ENCODE measurements around the gene CCL27. TPM values are rescaled to one million over a fixed set of nuclear protein-coding genes. Genes with fewer than 3 reads are reported as not detected.

The CCL27 gene
- total RNA-seq, 1 experiment from 2014 or later = not detected

DNA sequence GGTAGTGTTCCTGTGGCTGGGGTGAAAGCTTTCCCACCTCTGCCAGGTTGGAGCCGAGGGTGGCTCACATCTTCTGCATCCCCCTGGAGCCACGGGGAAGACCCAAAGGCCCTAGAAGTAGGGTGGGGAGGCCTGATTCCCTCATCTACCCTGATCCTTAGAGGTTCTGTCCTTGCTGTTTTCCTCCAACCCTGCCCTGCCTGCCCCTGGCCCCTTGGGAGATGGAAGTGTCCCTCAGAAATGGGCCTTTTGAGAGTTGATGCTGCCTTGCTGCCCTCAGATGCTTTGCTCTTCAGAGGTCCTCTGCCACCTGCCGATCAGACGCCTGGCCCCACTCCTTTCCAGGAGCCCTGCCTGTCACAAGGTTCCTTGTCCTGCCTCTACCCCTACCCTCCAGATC, 22.4 kb upstream of the CCL27 start:
- peaks cover 6% of the 10 kb centered on the region for H3K4me1 Mint-ChIP-seq (ENCODE audit: low read depth, unreplicated experiment)
- no peaks in the 10 kb centered on the region for H3K27me3 Mint-ChIP-seq (ENCODE audit: insufficient read depth, unreplicated experiment)
- ChIA-PET POLR2A (no interaction called here), CTCF (interaction anchor here (2.1 kb wide), 1 partner anchor 18 kb away, joined by 10 read pairs; no protein-coding TSS in a partner anchor)
- H3K27ac Mint-ChIP-seq (ENCODE audit: unreplicated experiment) = no peak overlapping the region
- no peak overlapping the region for H3K4me3 ChIP-seq (ENCODE audit: low read depth, low read length)
- intact Hi-C loops (cut with micrococcal nuclease; ENCODE audit: unreplicated experiment) = no loop called here
- no peaks in the 10 kb centered on the region for H3K36me3 ChIP-seq (ENCODE audit: control insufficient read depth, insufficient read depth, low read length)
- no peaks in the 10 kb centered on the region for H3K9me3 Mint-ChIP-seq (ENCODE audit: unreplicated experiment)
- no peaks in the 10 kb centered on the region for H3K9me3 ChIP-seq
- no peak for DNase-seq
- peaks cover 4% of the 10 kb centered on the region; the same call in 1 of the 2 replicates for H3K4me1 ChIP-seq
- no peak overlapping the region for H3K4me3 Mint-ChIP-seq (ENCODE audit: unreplicated experiment)
- H3K27me3 ChIP-seq (replicated peaks; ENCODE audit: control insufficient read depth, insufficient read depth, low read length) = no peaks in the 10 kb centered on the region
- H3K36me3 Mint-ChIP-seq (ENCODE audit: insufficient read depth, unreplicated experiment) = no peaks in the 10 kb centered on the region
- TF ChIP-seq, protein P1, sequence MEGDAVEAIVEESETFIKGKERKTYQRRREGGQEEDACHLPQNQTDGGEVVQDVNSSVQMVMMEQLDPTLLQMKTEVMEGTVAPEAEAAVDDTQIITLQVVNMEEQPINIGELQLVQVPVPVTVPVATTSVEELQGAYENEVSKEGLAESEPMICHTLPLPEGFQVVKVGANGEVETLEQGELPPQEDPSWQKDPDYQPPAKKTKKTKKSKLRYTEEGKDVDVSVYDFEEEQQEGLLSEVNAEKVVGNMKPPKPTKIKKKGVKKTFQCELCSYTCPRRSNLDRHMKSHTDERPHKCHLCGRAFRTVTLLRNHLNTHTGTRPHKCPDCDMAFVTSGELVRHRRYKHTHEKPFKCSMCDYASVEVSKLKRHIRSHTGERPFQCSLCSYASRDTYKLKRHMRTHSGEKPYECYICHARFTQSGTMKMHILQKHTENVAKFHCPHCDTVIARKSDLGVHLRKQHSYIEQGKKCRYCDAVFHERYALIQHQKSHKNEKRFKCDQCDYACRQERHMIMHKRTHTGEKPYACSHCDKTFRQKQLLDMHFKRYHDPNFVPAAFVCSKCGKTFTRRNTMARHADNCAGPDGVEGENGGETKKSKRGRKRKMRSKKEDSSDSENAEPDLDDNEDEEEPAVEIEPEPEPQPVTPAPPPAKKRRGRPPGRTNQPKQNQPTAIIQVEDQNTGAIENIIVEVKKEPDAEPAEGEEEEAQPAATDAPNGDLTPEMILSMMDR (IDR thresholded peaks at IDR 0.05; ENCODE audit: insufficient read depth in 1 of 2, low read depth in 1 of 2, low read length in 1 of 2, severe bottlenecking in 1 of 2, unreplicated experiment in 1 of 2) = no peak
- BruUV-seq (replicated peaks) = no TSS peak

DNA sequence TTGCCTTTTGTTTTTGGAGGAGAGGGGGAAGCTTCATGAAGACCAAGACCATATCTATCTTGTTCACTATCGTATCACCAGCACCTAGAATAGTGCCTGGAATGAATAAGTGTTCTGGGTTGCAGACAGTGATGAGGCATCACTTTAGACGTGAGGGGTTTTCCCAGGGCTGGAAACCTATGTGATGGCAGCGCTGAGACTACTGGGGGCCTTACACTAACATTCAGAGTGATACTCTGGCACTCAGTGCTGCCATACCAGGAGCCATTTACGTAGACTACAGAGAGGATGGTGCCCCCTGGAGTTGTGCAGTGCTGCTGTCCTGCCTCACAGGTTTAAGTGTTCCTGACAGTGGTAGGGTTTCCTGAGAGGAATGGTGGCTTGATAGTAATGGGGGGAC, 21.7 kb upstream of the CCL27 start:
- Histone ChIP-seq H3K27me3 (replicated peaks; ENCODE audit: control insufficient read depth, insufficient read depth, low read length) (no peaks in the 10 kb centered on the region), H3K4me3 (ENCODE audit: low read depth, low read length) (no peak overlapping the region), H3K4me1 (peaks cover 4% of the 10 kb centered on the region; the same call in 1 of the 2 replicates), H3K9me3 (no peaks in the 10 kb centered on the region), H3K36me3 (ENCODE audit: control insufficient read depth, insufficient read depth, low read length) (no peaks in the 10 kb centered on the region)
- ChIA-PET CTCF (no interaction called here), POLR2A (no interaction called here)
- no peak for DNase-seq
- intact Hi-C loops (cut with micrococcal nuclease; ENCODE audit: unreplicated experiment) = no loop called here
- Mint-ChIP-seq H3K9me3 (ENCODE audit: unreplicated experiment) (no peaks in the 10 kb centered on the region), H3K27me3 (ENCODE audit: insufficient read depth, unreplicated experiment) (no peaks in the 10 kb centered on the region), H3K36me3 (ENCODE audit: insufficient read depth, unreplicated experiment) (no peaks in the 10 kb centered on the region), H3K4me1 (ENCODE audit: low read depth, unreplicated experiment) (peaks cover 6% of the 10 kb centered on the region), H3K4me3 (ENCODE audit: unreplicated experiment) (no peak overlapping the region), H3K27ac (ENCODE audit: unreplicated experiment) (no peak overlapping the region)
- TF ChIP-seq, protein P1 (IDR thresholded peaks at IDR 0.05; ENCODE audit: insufficient read depth in 1 of 2, low read depth in 1 of 2, low read length in 1 of 2, severe bottlenecking in 1 of 2, unreplicated experiment in 1 of 2) = no peak
- no TSS peak for BruUV-seq (replicated peaks)

DNA sequence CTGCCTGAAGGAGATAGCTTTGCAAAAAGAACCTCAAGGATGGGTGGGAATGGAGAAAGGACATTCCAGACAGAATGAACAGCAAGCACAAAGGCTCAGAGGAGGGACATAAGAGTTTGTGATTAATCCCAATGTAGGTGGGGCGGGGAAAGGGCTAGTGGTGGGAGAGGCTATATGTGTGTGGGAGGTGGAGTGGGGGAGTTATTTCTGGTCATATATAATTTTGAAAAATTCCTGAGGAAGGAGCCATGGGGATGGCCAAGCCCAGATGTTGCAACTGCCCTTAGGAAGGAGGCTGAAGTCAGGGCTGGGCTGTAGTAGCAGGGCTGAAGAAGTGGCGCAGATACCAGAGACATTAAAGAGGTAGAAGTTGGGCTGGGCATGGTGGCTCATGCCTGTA, 13.4 kb upstream of the CCL27 start:
- ChIA-PET CTCF (interaction anchor here (0.6 to 2.9 kb wide), 5 partner anchors 25 to 319 kb away, joined by 3 to 25 read pairs (median 5); no protein-coding TSS in a partner anchor), POLR2A (no interaction called here)
- H3K27ac Mint-ChIP-seq (ENCODE audit: unreplicated experiment) = no peak overlapping the region
- no peaks in the 10 kb centered on the region for H3K9me3 ChIP-seq
- no peak for DNase-seq
- H3K4me1 Mint-ChIP-seq (ENCODE audit: low read depth, unreplicated experiment) = no peaks in the 10 kb centered on the region
- BruUV-seq (replicated peaks) = no TSS peak
- H3K4me1 ChIP-seq = no peaks in the 10 kb centered on the region
- H3K27me3 ChIP-seq (replicated peaks; ENCODE audit: control insufficient read depth, insufficient read depth, low read length) = no peaks in the 10 kb centered on the region
- no peaks in the 10 kb centered on the region for H3K36me3 Mint-ChIP-seq (ENCODE audit: insufficient read depth, unreplicated experiment)
- TF ChIP-seq, protein P1 (IDR thresholded peaks at IDR 0.05; ENCODE audit: insufficient read depth in 1 of 2, low read depth in 1 of 2, low read length in 1 of 2, severe bottlenecking in 1 of 2, unreplicated experiment in 1 of 2) = no peak
- no peaks in the 10 kb centered on the region for H3K36me3 ChIP-seq (ENCODE audit: control insufficient read depth, insufficient read depth, low read length)
- H3K9me3 Mint-ChIP-seq (ENCODE audit: unreplicated experiment) = no peaks in the 10 kb centered on the region
- no peak overlapping the region for H3K4me3 Mint-ChIP-seq (ENCODE audit: unreplicated experiment)
- H3K4me3 ChIP-seq (ENCODE audit: low read depth, low read length) = no peak overlapping the region
- H3K27me3 Mint-ChIP-seq (ENCODE audit: insufficient read depth, unreplicated experiment) = no peaks in the 10 kb centered on the region
- intact Hi-C loops (cut with micrococcal nuclease; ENCODE audit: unreplicated experiment) = loop anchor here (1.0 kb wide), 1 partner anchor 26 kb away; no protein-coding TSS in a partner anchor

Measured in Caco-2 (cell line).